ENCODE measurements around the gene SNAP29. TPM values are rescaled to one million over a fixed set of nuclear protein-coding genes. Genes with fewer than 3 reads are reported as not detected.
"Not testable (repeated sequence)": the region's sequence is repeated elsewhere in the genome, so short reads cannot be mapped to it uniquely, and the experiment has no call there.

The SNAP29 gene
- total RNA-seq, 1 donor from 2014 or later, result 22.9 TPM

GRCh38 chr22:20927940-20928572 is 69.2 kb downstream of the SNAP29 start:
- Mint-ChIP-seq H3K9me3 (ENCODE audit: unreplicated experiment) (peaks cover 4% of the 10 kb centered on the region), H3K4me1 (ENCODE audit: low read depth, unreplicated experiment) (peaks cover 12% of the 10 kb centered on the region), H3K4me3 (ENCODE audit: unreplicated experiment) (no peak overlapping the region), H3K27me3 (ENCODE audit: unreplicated experiment) (peaks cover 4% of the 10 kb centered on the region), H3K36me3 (ENCODE audit: unreplicated experiment) (no peaks in the 10 kb centered on the region), H3K27ac (ENCODE audit: unreplicated experiment) (no peak overlapping the region)
- DNase-seq, result no peak
- no peak for TF ChIP-seq CTCF (IDR thresholded peaks at IDR 0.05; ENCODE audit: partially characterized antibody, unreplicated experiment)

GRCh38 chr22:20928573-20928967 is 69.8 kb downstream of the SNAP29 start:
- TF ChIP-seq CTCF (IDR thresholded peaks at IDR 0.05; ENCODE audit: partially characterized antibody, unreplicated experiment), result no peak
- Mint-ChIP-seq H3K9me3 (ENCODE audit: unreplicated experiment) (peaks cover 4% of the 10 kb centered on the region), H3K27me3 (ENCODE audit: unreplicated experiment) (peaks cover 4% of the 10 kb centered on the region), H3K36me3 (ENCODE audit: unreplicated experiment) (no peaks in the 10 kb centered on the region), H3K27ac (ENCODE audit: unreplicated experiment) (no peak overlapping the region), H3K4me3 (ENCODE audit: unreplicated experiment) (no peak overlapping the region), H3K4me1 (ENCODE audit: low read depth, unreplicated experiment) (peaks cover 12% of the 10 kb centered on the region)
- DNase-seq, result no peak

- H3K4me3 Mint-ChIP-seq (ENCODE audit: unreplicated experiment), result no peak overlapping the region
- peaks cover 6% of the 10 kb centered on the region for H3K9me3 Mint-ChIP-seq (ENCODE audit: unreplicated experiment)
- peaks cover 12% of the 10 kb centered on the region for H3K4me1 Mint-ChIP-seq (ENCODE audit: low read depth, unreplicated experiment)
- TF ChIP-seq CTCF (IDR thresholded peaks at IDR 0.05; ENCODE audit: partially characterized antibody, unreplicated experiment), result no peak
- H3K27ac Mint-ChIP-seq (ENCODE audit: unreplicated experiment), result no peak overlapping the region
- DNase-seq, result no peak
- H3K27me3 Mint-ChIP-seq (ENCODE audit: unreplicated experiment), result peaks cover 4% of the 10 kb centered on the region
- no peaks in the 10 kb centered on the region for H3K36me3 Mint-ChIP-seq (ENCODE audit: unreplicated experiment)
These were observed 71.2 kb downstream of the SNAP29 start for GRCh38 chr22:20930004-20930403.

- peaks cover 11% of the 10 kb centered on the region for H3K4me1 Mint-ChIP-seq (ENCODE audit: low read depth, unreplicated experiment)
- not testable (repeated sequence) for DNase-seq; H3K27me3 Mint-ChIP-seq (ENCODE audit: unreplicated experiment); H3K9me3 Mint-ChIP-seq (ENCODE audit: unreplicated experiment); H3K4me3 Mint-ChIP-seq (ENCODE audit: unreplicated experiment); H3K27ac Mint-ChIP-seq (ENCODE audit: unreplicated experiment); H3K36me3 Mint-ChIP-seq (ENCODE audit: unreplicated experiment)
These were observed 71.6 kb downstream of the SNAP29 start for GRCh38 chr22:20930435-20930834.

- Mint-ChIP-seq H3K36me3 (ENCODE audit: unreplicated experiment) (no peaks in the 10 kb centered on the region), H3K27me3 (ENCODE audit: unreplicated experiment) (peaks cover 4% of the 10 kb centered on the region), H3K4me1 (ENCODE audit: low read depth, unreplicated experiment) (peaks cover 3% of the 10 kb centered on the region), H3K27ac (ENCODE audit: unreplicated experiment) (peak overlapping the region; percentile 22), H3K9me3 (ENCODE audit: unreplicated experiment) (peaks cover 5% of the 10 kb centered on the region), H3K4me3 (ENCODE audit: unreplicated experiment) (no peak overlapping the region)
- no peak for DNase-seq
- TF ChIP-seq CTCF (IDR thresholded peaks at IDR 0.05; ENCODE audit: partially characterized antibody, unreplicated experiment), result no peak
These were observed 72.4 kb downstream of the SNAP29 start for GRCh38 chr22:20931126-20931654.
